HPDE6-E6E7 (cell line): ENCODE measurements around the gene TSKU.
"Not testable (repeated sequence)": the region's sequence is repeated elsewhere in the genome, so short reads cannot be mapped to it uniquely, and the experiment has no call there.

Source experiments
- DNase-seq: peaks from one replicate; pipeline ENCODE4 v3.0.0; 2011; ENCODE audit warnings: missing footprints; ENCODE audit errors: extremely low spot score

The TSKU gene

GRCh38 chr11:76824980-76825725 lies 42.0 kb downstream of the TSKU start:
- DNase-seq, result peak; percentile 81

GRCh38 chr11:76825726-76826396 lies 42.7 kb downstream of the TSKU start:
- DNase-seq, result no peak

- DNase-seq, result not testable (repeated sequence)
Observed at GRCh38 chr11:76826508-76826907, 43.4 kb downstream of the TSKU start.

- not testable (repeated sequence) for DNase-seq
Observed at GRCh38 chr11:76827005-76827404, 43.8 kb downstream of the TSKU start.

GRCh38 chr11:76830639-76831327 lies 47.6 kb downstream of the TSKU start:
- no peak for DNase-seq

GRCh38 chr11:76831686-76832310 lies 48.6 kb downstream of the TSKU start:
- DNase-seq, result no peak

GRCh38 chr11:76832361-76832760 lies 49.2 kb downstream of the TSKU start:
- DNase-seq, result no peak

GRCh38 chr11:76834151-76834550 lies 51.0 kb downstream of the TSKU start:
- no peak for DNase-seq

GRCh38 chr11:76835036-76835435 lies 51.9 kb downstream of the TSKU start:
- DNase-seq, result no peak

GRCh38 chr11:76835928-76836612 lies 52.9 kb downstream of the TSKU start:
- DNase-seq, result no peak

GRCh38 chr11:76836613-76837291 lies 53.6 kb downstream of the TSKU start:
- DNase-seq, result no peak

GRCh38 chr11:76837696-76838677 lies 54.8 kb downstream of the TSKU start:
- DNase-seq, result no peak

GRCh38 chr11:76838678-76839068 lies 55.5 kb downstream of the TSKU start:
- DNase-seq, result no peak

- DNase-seq, result no peak
Observed at GRCh38 chr11:76839311-76839710, 56.2 kb downstream of the TSKU start.

GRCh38 chr11:76841923-76842452 lies 58.8 kb downstream of the TSKU start:
- DNase-seq, result no peak

- no peak for DNase-seq
Observed at GRCh38 chr11:76843907-76844306, 60.8 kb downstream of the TSKU start.

- DNase-seq, result no peak
Observed at GRCh38 chr11:76844511-76844910, 61.4 kb downstream of the TSKU start.

- DNase-seq, result no peak
Observed at GRCh38 chr11:76845069-76845468, 61.9 kb downstream of the TSKU start.

GRCh38 chr11:76846441-76846840 lies 63.3 kb downstream of the TSKU start:
- DNase-seq, result no peak
